NT2/D1 (cell line): ENCODE measurements around the gene SCAP.
"Not testable (repeated sequence)": the region's sequence is repeated elsewhere in the genome, so short reads cannot be mapped to it uniquely, and the experiment has no call there.

ENCODE experiments used
- DNase-seq: peaks from one replicate; pipeline ENCODE4 v3.0.0-alpha.2; 2011; ENCODE audit warnings: low read depth, low spot score
- H3K27me3 ChIP-seq: 2 replicates; pipeline ENCODE4 v1.6.0; 2011; ENCODE audit warnings: mild to moderate bottlenecking; ENCODE audit not compliant: insufficient read length, insufficient read depth
- H3K36me3 ChIP-seq: 2 replicates; pipeline ENCODE4 v1.6.1; 2011; ENCODE audit warnings: mild to moderate bottlenecking, low read length, mixed read lengths; ENCODE audit not compliant: insufficient read depth, insufficient read length
- H3K4me1 ChIP-seq: 2 replicates; pipeline ENCODE4 v1.5.1; 2011; ENCODE audit not compliant: insufficient read depth, insufficient read length
- H3K4me3 ChIP-seq: 2 replicates; pipeline ENCODE4 v1.5.1; 2011; ENCODE audit warnings: low read depth; ENCODE audit not compliant: insufficient read length
- H3K9ac ChIP-seq: 2 replicates; pipeline ENCODE4 v1.6.0; 2011; ENCODE audit warnings: low read depth; ENCODE audit not compliant: insufficient read length
- H3K9me3 ChIP-seq: 2 replicates; pipeline ENCODE4 v1.5.1; 2011; ENCODE audit warnings: mild to moderate bottlenecking, low read length; ENCODE audit not compliant: insufficient read depth
- SUZ12 ChIP-seq: IDR thresholded peaks from 2 replicates; pipeline ENCODE4 v1.6.1; 2011; ENCODE audit not compliant: insufficient read length, insufficient read depth; ENCODE audit errors: extremely low read depth
- YY1 ChIP-seq: IDR thresholded peaks from 2 replicates; pipeline ENCODE4 v1.6.1; 2011; ENCODE audit not compliant: insufficient read length, insufficient read depth
- ZNF274 ChIP-seq: IDR thresholded peaks from 2 replicates; pipeline ENCODE4 v1.6.1; 2011; ENCODE audit warnings: mild to moderate bottlenecking, low read depth, low read length

The SCAP gene

DNA sequence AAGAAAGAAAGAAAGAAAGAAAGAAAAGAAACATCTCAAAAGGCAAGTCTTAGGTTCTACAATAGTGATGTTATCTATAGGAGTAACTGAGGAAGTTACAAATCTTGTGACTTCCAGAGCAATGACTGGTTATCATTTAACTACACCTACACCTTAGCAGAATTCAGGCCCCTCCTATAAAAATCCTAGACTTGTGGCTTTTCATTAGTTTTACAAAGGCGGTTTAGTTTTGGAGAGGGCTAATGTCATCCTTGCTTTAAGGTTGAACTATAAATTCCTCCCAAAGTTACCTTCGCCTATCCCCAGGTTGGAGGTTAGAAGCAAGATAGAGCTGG, 4.1 kb upstream of the SCAP start:
- Histone ChIP-seq H3K4me1 (peaks cover 10% of the 10 kb centered on the region), H3K9ac (no peak overlapping the region), H3K36me3 (peaks cover 3% of the 10 kb centered on the region), H3K9me3 (no peaks in the 10 kb centered on the region), H3K27me3 (no peaks in the 10 kb centered on the region), H3K4me3 (no peak overlapping the region)
- no peak for DNase-seq
- no peak for TF ChIP-seq ZNF274
- TF ChIP-seq YY1, result no peak
- TF ChIP-seq SUZ12, result no peak

DNA sequence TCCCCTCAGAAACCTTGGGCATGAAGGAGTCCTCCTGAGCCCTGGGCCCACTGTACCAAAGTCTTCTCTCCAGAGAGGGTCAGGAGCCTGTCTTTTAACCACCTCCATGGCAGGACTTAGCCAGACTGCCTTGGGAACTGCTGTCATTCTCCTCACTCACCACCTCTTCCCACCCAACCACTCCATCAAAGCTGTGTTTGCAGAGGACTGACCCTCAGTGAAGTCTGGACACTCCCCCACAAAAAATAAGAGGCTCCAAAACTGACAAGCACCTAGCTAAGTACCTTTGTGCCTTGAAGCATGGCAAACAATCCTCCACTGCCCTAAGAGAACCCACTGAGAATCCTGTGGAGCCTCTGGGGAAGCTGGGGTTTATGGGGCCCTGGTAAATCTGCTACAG, 2.3 kb upstream of the SCAP start:
- Histone ChIP-seq H3K9me3 (no peaks in the 10 kb centered on the region), H3K36me3 (peaks cover 3% of the 10 kb centered on the region), H3K27me3 (no peaks in the 10 kb centered on the region), H3K4me3 (no peak overlapping the region), H3K9ac (no peak overlapping the region), H3K4me1 (peaks cover 10% of the 10 kb centered on the region)
- no peak for DNase-seq
- TF ChIP-seq ZNF274 (no peak), SUZ12 (no peak), YY1 (no peak)

DNA sequence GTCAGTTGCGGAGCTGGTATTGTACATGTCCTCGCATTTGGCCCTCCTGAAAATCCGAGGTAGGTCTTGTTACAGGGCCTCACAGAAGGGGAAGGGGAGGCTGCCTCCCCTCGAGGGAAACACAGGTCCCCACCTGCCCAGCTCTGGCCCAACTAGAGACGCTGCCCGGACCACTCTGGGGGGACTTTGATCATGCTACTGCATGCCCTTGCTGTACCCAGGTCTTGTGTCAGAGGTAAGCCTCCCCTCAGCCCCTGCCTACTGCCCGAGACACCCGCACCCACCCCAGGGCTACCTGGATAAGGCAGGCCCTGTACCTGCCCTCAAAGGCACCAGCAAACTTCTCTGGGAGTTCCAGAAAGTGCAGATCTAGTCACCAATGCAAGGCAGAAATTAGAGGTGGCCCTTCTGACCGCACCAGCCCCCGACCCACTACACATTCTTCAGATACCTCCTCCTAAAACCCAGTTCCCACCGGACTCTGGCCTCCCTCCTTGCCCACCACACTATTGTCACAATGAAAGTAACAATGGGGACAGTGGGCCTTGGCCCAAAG, 981 bp upstream of the SCAP start:
- H3K9me3 ChIP-seq, result no peaks in the 10 kb centered on the region
- H3K27me3 ChIP-seq, result no peaks in the 10 kb centered on the region
- peak overlapping the region; percentile 91 for H3K4me3 ChIP-seq
- TF ChIP-seq ZNF274, result no peak
- no peak for TF ChIP-seq SUZ12
- no peak for TF ChIP-seq YY1
- peaks cover 3% of the 10 kb centered on the region for H3K36me3 ChIP-seq
- H3K9ac ChIP-seq, result peak overlapping the region; percentile 89
- peaks cover 10% of the 10 kb centered on the region for H3K4me1 ChIP-seq
- DNase-seq, result no peak

DNA sequence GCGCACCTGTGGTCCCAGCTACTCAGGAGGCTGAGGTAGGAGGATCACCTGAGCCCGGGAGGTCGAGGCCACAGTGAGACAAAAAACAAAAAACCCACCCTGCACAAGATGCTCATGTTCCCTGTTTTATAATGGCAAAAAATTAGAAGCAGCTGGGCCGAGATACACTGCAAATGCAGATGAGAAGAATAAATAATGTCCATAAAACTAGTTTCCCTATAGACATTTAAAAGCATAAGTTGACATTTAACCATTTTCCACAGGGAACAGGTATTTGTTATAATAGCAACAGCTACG, 537 bp upstream of the SCAP start:
- Histone ChIP-seq H3K9ac (peak overlapping the region; percentile 89), H3K4me1 (peaks cover 10% of the 10 kb centered on the region), H3K27me3 (no peaks in the 10 kb centered on the region), H3K36me3 (peaks cover 3% of the 10 kb centered on the region), H3K9me3 (no peaks in the 10 kb centered on the region), H3K4me3 (peak overlapping the region; percentile 91)
- no peak for DNase-seq
- no peak for TF ChIP-seq SUZ12

DNA sequence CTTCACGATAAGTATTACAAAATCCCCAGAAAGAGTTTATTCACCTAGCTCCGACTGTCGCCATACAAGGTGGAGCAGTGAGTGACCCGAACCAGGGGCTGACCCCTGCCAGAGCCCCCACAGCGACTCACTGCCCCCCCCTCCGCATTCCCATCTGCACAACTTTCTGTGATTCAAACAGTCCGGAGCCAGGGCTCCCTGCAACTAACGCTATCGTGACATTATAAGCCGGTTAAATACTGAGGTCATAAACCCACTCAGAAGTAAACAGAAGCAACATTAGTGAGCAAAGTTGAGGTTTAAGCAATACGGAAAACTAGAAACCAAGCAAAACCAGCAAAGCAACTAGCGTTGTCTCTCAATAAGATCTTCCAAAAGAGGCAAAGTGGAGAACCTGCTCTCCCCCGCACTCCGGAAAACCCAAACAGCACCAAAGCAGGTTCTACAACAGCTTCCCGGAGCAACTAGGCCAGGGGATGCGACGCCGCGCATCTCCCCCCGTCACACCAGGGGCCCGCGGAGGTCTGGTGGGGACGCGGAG, 642 bp downstream of the SCAP start:
- H3K27me3 ChIP-seq, result no peaks in the 10 kb centered on the region
- no peaks in the 10 kb centered on the region for H3K9me3 ChIP-seq
- peaks cover 3% of the 10 kb centered on the region for H3K36me3 ChIP-seq
- peak overlapping the region; percentile 91 for H3K4me3 ChIP-seq
- peak overlapping the region; percentile 95 for H3K9ac ChIP-seq
- DNase-seq, result no peak
- TF ChIP-seq YY1, result no peak
- TF ChIP-seq ZNF274, result no peak
- no peak for TF ChIP-seq SUZ12
- H3K4me1 ChIP-seq, result peaks cover 10% of the 10 kb centered on the region

DNA sequence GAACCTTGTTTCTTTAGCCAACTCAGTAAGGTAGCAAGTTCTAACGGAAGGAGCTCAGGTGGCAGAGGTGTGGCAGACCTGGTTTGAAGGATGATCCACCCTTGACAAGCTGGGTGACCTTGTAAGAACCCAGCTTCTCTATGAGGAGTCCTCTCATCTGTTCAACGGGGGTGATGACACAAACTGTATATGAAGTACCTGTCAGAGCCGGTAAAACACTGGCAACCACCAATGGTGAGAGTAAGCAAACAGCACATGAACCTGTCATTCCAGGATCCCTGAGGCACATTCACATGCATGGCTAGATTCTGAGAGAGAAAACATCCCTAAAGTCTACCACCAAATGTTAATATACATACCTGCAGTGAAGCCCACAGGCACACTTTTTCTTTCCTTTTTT, 2.4 kb downstream of the SCAP start:
- H3K27me3 ChIP-seq, result no peaks in the 10 kb centered on the region
- no peak overlapping the region for H3K4me3 ChIP-seq
- no peak for DNase-seq
- peaks cover 3% of the 10 kb centered on the region for H3K36me3 ChIP-seq
- H3K9ac ChIP-seq, result no peak overlapping the region
- H3K9me3 ChIP-seq, result no peaks in the 10 kb centered on the region
- H3K4me1 ChIP-seq, result peaks cover 8% of the 10 kb centered on the region
- TF ChIP-seq ZNF274, result no peak
- TF ChIP-seq SUZ12, result no peak
- TF ChIP-seq YY1, result no peak

DNA sequence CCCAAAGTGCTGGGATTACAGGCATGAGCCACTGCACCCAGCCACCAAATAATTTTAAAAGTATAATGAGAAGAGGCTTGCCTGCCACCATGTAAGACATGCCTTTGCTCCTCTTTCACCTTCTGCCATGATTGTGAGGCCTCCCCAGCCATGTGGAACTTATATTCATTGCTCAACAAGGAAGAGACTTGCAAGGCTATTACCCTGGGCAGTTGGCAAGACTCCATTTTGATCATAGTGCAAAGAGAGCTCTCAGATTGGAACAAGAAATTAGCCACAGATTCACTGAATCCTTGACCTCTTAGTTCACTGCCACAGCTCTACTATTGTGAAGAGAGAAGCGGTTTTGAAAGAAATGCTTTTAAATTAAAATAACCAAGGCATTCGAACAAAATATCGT, 6.1 kb downstream of the SCAP start:
- no peaks in the 10 kb centered on the region for H3K27me3 ChIP-seq
- peaks cover 3% of the 10 kb centered on the region for H3K36me3 ChIP-seq
- H3K9ac ChIP-seq, result no peak overlapping the region
- no peaks in the 10 kb centered on the region for H3K9me3 ChIP-seq
- no peak overlapping the region for H3K4me3 ChIP-seq
- no peak for TF ChIP-seq SUZ12
- no peak for TF ChIP-seq YY1
- no peak for TF ChIP-seq ZNF274
- H3K4me1 ChIP-seq, result no peaks in the 10 kb centered on the region
- no peak for DNase-seq

DNA sequence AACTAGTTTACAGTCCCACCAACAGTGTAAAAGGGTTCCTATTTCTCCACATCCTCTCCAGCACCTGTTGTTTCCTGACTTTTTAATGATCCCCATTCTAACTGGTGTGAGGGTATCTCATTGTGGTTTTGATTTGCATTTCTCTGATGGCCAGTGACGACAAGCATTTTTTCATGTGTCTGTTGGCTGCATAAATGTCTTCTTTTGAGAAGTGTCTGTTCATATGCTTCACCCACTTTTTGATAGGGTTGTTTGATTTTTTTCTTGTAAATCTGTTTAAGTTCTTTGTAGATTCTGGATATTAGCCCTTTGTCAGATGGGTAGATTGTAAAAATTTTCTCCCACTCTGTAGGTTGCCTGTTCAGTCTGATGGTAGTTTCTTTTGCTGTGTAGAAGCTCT, 7.4 kb downstream of the SCAP start:
- not testable (repeated sequence) for H3K36me3 ChIP-seq, H3K4me1 ChIP-seq

More for the DNA sequence above, 7.4 kb downstream of the SCAP start:
- H3K9me3 ChIP-seq, H3K27me3 ChIP-seq, H3K9ac ChIP-seq, DNase-seq, H3K4me3 ChIP-seq: not testable (repeated sequence)
